Activated naive CD8-positive, alpha-beta T cell (primary cell): Measurements from ENCODE around the gene CLSTN1.
A peak's percentile ranks its signal among the peaks of the same experiment; 100 is the strongest.

Source experiments
- H3K27ac Mint-ChIP-seq: one replicate; pipeline ENCODE4 v1.8.0; 2021; ENCODE audit warnings: mixed read lengths
- H3K27me3 Mint-ChIP-seq: one replicate; pipeline ENCODE4 v1.8.0; 2021; ENCODE audit warnings: mixed read lengths
- H3K36me3 Mint-ChIP-seq: one replicate; pipeline ENCODE4 v1.8.0; 2021; ENCODE audit warnings: mixed read lengths
- H3K4me1 Mint-ChIP-seq: one replicate; pipeline ENCODE4 v1.8.0; 2021; ENCODE audit warnings: low read depth, mixed read lengths
- H3K4me3 Mint-ChIP-seq: one replicate; pipeline ENCODE4 v1.8.0; 2021; ENCODE audit warnings: mild to moderate bottlenecking, mixed read lengths
- H3K9me3 Mint-ChIP-seq: one replicate; pipeline ENCODE4 v1.8.0; 2021; ENCODE audit warnings: low read depth, mixed read lengths

CLSTN1 gene

DNA sequence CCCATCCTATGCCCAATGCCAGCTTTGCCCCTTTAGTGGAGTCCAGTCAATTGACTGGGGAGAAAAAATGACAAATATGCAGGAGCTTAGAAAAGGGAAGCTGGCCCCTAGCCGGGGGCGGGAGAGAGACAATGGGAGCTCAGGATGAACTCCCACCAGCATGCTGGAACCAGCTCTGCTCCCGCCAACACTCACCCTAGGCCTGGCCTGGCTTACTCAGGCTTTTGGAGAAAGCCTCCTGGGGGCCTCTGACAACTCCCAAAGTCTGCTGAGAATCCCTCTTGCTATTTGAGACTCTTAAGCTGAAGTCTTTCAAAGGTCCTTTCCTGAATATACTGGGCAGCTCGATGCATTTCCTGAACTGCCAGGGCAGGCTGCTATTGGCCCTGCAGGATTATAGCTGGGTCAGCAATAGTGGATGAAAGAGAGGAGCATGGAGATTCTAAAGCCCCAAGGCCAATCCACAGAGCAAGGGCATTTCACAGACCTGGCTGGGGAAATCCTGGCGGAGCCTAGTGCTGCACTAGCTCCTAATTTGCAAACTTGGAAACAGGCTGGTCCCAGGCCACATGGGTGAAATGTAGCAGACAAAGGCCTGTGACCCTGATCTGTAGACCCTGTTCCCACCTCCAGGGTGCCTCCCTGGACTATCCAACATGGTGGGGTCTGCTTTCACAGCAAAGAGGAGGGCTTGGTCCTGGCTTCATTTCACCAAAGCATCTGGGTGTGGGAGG lies 35.7 kb upstream of the CLSTN1 start:
- H3K36me3 Mint-ChIP-seq: peaks cover 9% of the 10 kb centered on the region
- H3K27ac Mint-ChIP-seq: no peak overlapping the region
- no peaks in the 10 kb centered on the region for H3K4me1 Mint-ChIP-seq
- no peaks in the 10 kb centered on the region for H3K9me3 Mint-ChIP-seq
- H3K27me3 Mint-ChIP-seq: no peaks in the 10 kb centered on the region
- H3K4me3 Mint-ChIP-seq: no peak overlapping the region

- H3K9me3 Mint-ChIP-seq: peaks cover 4% of the 10 kb centered on the region
Measured at GRCh38 chr1:9858293-9859035, 34.7 kb upstream of the CLSTN1 start.

DNA sequence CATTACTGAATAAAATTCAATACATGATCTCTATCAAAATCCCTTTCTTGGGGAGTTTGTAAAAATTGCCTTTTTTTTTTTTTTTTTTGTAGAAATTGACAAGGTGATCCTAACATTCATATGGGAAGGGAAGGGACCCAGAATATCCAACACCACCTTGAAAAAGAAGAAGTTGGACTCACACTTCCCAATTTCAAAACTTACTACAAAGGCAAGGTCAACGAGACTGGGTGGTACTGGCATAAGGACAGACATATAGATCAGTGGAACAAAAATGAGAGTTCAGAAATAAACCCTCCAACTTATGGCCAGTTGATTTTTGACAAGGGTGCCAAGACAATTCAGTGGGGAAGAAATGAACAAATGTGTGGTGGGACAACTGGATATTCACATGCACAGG lies 31.4 kb upstream of the CLSTN1 start:
- no peak overlapping the region for H3K27ac Mint-ChIP-seq
- peaks cover 17% of the 10 kb centered on the region for H3K36me3 Mint-ChIP-seq
- no peak overlapping the region for H3K4me3 Mint-ChIP-seq
- no peaks in the 10 kb centered on the region for H3K27me3 Mint-ChIP-seq
- H3K4me1 Mint-ChIP-seq: peaks cover 4% of the 10 kb centered on the region
- peaks cover 4% of the 10 kb centered on the region for H3K9me3 Mint-ChIP-seq

More at GRCh38 chr1:9858293-9859035, 34.7 kb upstream of the CLSTN1 start:
- no peak overlapping the region for H3K27ac Mint-ChIP-seq
- H3K36me3 Mint-ChIP-seq: peaks cover 16% of the 10 kb centered on the region
- no peaks in the 10 kb centered on the region for H3K27me3 Mint-ChIP-seq
- H3K4me1 Mint-ChIP-seq: no peaks in the 10 kb centered on the region
- no peak overlapping the region for H3K4me3 Mint-ChIP-seq

DNA sequence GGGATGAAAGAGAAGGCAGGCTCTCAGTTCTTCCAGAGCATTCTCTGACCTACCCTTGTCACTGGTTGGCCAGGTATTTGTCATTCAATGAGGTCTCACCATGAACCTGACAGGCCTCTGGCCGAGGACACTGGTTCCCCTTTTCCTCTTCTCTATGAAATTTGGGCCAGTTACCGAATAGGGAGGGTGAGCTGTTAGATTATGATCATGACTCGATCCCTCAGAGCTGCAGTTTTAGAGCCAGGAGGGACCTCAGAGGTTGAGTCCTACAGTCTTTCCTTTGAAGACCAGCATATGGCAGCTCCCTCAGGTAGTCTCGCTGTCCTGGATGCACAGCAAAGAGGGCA lies 29.5 kb upstream of the CLSTN1 start:
- Mint-ChIP-seq H3K27ac (no peak overlapping the region), H3K4me1 (peaks cover 8% of the 10 kb centered on the region), H3K27me3 (no peaks in the 10 kb centered on the region), H3K9me3 (peaks cover 4% of the 10 kb centered on the region), H3K4me3 (no peak overlapping the region), H3K36me3 (peaks cover 12% of the 10 kb centered on the region)

DNA sequence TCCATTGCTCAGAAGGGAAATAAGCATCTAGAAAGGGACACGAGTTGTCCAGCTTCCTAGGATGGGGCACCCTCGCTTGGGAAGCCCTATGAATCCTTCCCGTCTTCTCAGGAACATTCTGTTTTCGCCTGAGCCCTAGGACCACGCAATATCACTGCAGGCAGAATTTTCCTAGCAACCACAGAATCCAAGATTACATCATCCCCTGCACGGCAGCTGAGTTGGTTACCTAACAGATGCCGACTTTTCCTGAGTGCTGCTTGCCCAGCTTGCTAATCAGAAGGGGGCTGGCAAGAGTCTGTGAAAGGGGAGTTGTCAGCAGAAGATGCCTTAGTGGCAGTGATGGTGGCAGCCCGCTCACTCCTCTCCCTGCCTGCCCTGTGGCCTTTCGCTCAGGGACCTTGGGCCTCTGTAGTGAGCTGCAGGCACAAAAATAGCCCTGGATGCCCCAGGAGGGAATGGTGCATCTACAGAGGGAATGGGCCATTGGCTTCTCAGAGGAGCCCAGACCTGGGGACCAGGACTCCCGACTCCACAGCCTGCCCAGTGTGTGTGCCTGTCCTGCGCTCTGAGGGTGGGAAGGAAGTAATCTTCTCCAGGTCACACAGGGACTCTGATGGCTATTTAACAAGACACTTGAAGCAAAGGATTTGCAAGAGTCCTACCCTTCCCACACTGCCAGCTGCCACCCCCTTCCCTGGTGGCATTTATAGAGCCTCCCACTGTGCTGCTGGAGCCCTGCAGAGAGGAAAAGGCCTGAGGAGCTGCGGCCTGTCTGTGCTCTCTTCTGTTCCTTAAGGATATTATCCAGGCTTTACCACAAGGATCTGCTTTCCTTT lies 28.9 kb upstream of the CLSTN1 start:
- Mint-ChIP-seq H3K27ac (no peak overlapping the region), H3K9me3 (peaks cover 4% of the 10 kb centered on the region), H3K36me3 (peaks cover 10% of the 10 kb centered on the region), H3K27me3 (no peaks in the 10 kb centered on the region), H3K4me1 (peaks cover 8% of the 10 kb centered on the region), H3K4me3 (no peak overlapping the region)

GRCh38 chr1:9852004-9852403 lies 28.2 kb upstream of the CLSTN1 start:
- peaks cover 8% of the 10 kb centered on the region for H3K4me1 Mint-ChIP-seq
- peaks cover 10% of the 10 kb centered on the region for H3K36me3 Mint-ChIP-seq
- H3K27me3 Mint-ChIP-seq: no peaks in the 10 kb centered on the region
- peaks cover 4% of the 10 kb centered on the region for H3K9me3 Mint-ChIP-seq
- H3K4me3 Mint-ChIP-seq: no peak overlapping the region
- no peak overlapping the region for H3K27ac Mint-ChIP-seq

DNA sequence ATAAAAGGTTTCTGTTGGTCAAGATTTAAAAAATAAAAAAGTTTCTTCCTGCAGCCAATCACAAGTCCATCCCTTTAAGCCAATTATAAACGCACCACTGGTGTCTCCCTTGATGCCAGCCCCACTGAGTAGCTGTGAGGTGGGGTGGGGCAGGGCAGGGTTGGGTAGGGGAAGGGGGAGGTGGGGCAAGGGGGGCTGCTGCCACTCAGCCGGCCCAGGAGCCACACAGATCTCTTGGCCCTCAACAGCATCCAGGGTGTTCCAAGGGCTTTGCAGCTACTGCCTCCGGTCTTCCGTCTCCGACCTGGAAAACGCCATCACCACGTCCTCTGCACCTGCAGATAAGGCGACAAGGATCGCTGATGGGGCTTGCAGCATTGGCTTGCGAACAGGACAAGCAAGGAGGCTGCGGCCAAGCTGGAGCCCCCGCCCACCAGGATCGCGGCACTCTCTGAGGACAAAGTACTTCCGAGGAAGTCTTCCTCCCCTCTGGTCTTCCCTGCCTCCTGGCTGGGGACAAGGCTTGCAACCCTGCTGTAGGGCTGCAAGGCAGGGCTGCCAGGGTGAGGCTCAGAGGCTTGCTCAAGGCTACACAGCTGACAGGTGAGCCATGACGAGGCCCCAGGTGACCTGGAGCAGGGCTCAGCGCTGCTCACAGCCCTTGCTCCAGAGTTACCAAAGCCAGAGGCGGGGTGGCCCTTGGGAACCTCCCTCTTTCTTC lies 26.8 kb upstream of the CLSTN1 start:
- Mint-ChIP-seq H3K4me3 (peak overlapping the region; percentile 80), H3K36me3 (peaks cover 10% of the 10 kb centered on the region), H3K4me1 (peaks cover 8% of the 10 kb centered on the region), H3K9me3 (peaks cover 4% of the 10 kb centered on the region), H3K27ac (no peak overlapping the region), H3K27me3 (no peaks in the 10 kb centered on the region)

GRCh38 chr1:9849691-9850441 lies 26.1 kb upstream of the CLSTN1 start:
- Mint-ChIP-seq H3K9me3 (peaks cover 4% of the 10 kb centered on the region), H3K36me3 (peaks cover 8% of the 10 kb centered on the region), H3K27ac (no peak overlapping the region), H3K27me3 (no peaks in the 10 kb centered on the region), H3K4me3 (peak overlapping the region; percentile 80), H3K4me1 (peaks cover 8% of the 10 kb centered on the region)

DNA sequence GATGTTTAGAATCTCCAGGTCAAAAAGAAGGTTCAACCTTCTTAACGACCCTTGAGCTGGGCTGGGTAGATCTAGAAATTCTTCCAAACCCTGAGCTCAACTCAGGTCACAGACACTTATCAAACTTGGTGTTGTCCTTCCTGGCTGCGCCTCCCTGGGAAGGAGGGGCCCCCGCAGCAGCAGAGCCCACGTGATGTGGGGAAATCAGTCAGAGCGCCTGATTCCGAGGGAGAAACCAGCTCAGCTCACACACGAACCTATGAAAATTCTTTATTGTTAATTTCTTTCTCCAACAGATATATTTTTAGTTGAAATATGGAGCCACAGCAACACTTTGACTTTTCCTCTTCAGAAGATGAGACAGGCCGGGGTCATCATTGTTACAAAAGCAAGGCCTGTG lies 24.3 kb upstream of the CLSTN1 start:
- no peaks in the 10 kb centered on the region for H3K9me3 Mint-ChIP-seq
- H3K27me3 Mint-ChIP-seq: no peaks in the 10 kb centered on the region
- no peak overlapping the region for H3K27ac Mint-ChIP-seq
- H3K36me3 Mint-ChIP-seq: no peaks in the 10 kb centered on the region
- peaks cover 8% of the 10 kb centered on the region for H3K4me1 Mint-ChIP-seq
- no peak overlapping the region for H3K4me3 Mint-ChIP-seq

DNA sequence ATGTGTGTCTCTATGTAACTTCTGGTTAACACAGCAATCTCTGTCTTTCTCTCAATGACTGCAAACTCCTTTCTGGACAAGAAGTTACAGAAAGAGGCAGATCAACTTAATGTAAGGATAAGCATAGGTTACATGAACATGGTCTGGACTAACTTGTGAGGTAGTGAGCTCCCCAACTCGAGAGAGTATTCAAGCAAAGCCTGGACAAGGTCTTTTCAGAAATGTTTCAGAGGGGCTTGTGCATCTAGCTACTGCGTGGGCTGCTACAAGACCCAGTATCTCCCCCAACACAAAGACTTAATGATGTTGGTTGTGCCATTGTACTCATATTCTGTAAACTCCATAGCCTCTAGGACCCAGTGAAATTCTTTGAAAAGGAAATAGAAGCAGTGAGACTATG lies 23.5 kb upstream of the CLSTN1 start:
- Mint-ChIP-seq H3K9me3 (no peaks in the 10 kb centered on the region), H3K4me1 (peaks cover 8% of the 10 kb centered on the region), H3K27ac (no peak overlapping the region), H3K4me3 (no peak overlapping the region), H3K27me3 (no peaks in the 10 kb centered on the region), H3K36me3 (no peaks in the 10 kb centered on the region)

DNA sequence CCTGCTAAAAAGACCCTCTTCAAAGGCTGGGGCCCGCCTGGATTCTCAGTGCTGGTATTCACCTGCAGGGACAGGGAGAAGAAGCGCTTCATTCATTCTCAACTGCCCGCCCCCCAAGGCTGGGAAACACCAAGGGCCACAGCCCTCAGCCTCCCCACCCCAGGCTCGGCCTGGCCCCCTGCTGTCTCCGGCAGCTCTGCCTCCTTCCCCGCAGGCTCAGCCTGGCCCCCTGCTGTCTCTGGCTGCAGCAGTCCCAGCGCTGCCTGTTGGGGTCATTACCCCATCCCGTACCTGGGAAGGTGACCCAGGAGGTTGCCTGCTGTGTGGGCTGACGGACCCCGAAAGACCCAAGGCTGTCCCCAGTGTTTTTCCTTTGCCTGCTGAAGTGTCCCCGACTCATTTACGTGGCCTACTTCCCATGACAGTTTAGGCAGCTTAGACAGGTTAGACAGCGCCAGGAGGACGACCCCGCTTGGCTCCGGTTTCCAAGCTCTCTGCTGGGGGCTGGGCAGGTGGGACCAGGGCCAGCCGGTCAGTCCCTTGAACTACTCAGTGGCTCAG lies 22.9 kb upstream of the CLSTN1 start:
- no peaks in the 10 kb centered on the region for H3K36me3 Mint-ChIP-seq
- no peak overlapping the region for H3K27ac Mint-ChIP-seq

DNA sequence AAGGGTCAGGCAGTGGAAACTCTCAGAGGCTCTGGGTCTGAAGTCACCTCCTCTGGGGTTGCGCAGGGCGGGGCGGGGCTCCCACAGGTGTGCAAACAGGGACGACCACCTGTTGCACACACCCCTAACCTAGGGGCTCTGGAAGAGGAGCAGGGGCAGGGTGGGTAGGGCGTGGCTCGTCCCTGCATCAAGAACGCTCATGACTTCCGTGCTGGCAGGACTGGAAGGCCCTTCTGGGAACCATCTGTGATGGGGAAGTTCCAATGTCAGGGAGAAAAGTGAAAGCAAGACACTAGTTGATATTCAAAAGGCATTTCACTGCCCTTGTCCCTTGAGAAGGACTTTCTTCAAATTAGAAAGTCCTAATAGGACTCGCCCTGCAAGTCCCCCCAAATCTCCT lies 22.1 kb upstream of the CLSTN1 start:
- Mint-ChIP-seq H3K27me3 (no peaks in the 10 kb centered on the region), H3K9me3 (no peaks in the 10 kb centered on the region), H3K36me3 (no peaks in the 10 kb centered on the region), H3K27ac (no peak overlapping the region), H3K4me3 (no peak overlapping the region), H3K4me1 (peaks cover 8% of the 10 kb centered on the region)

More for the DNA sequence above, 22.9 kb upstream of the CLSTN1 start:
- Mint-ChIP-seq H3K4me1 (peaks cover 8% of the 10 kb centered on the region), H3K27me3 (no peaks in the 10 kb centered on the region), H3K9me3 (no peaks in the 10 kb centered on the region), H3K4me3 (no peak overlapping the region)

- Mint-ChIP-seq H3K4me1 (peaks cover under 1% of the 10 kb centered on the region), H3K9me3 (no peaks in the 10 kb centered on the region), H3K27ac (no peak overlapping the region), H3K36me3 (no peaks in the 10 kb centered on the region), H3K27me3 (no peaks in the 10 kb centered on the region), H3K4me3 (no peak overlapping the region)
Measured at GRCh38 chr1:9844756-9845155, 21.0 kb upstream of the CLSTN1 start.

GRCh38 chr1:9844106-9844505 lies 20.3 kb upstream of the CLSTN1 start:
- Mint-ChIP-seq H3K9me3 (no peaks in the 10 kb centered on the region), H3K27ac (no peak overlapping the region), H3K36me3 (no peaks in the 10 kb centered on the region), H3K4me1 (no peaks in the 10 kb centered on the region), H3K4me3 (no peak overlapping the region), H3K27me3 (no peaks in the 10 kb centered on the region)
